GM18508 (cell line): ENCODE measurements around the gene LEKR1.

Experiments used
- ATAC-seq: cut with Tn5 transposase; IDR thresholded peaks from one replicate; pipeline ENCODE4 v1.9.1; 2021; ENCODE audit warnings: moderate number of reproducible peaks; ENCODE audit not compliant: insufficient read depth, unreplicated experiment

Gene LEKR1

GRCh38 chr3:157091083-157091833, 265.1 kb downstream of the LEKR1 start:
- no peak for ATAC-seq

DNA sequence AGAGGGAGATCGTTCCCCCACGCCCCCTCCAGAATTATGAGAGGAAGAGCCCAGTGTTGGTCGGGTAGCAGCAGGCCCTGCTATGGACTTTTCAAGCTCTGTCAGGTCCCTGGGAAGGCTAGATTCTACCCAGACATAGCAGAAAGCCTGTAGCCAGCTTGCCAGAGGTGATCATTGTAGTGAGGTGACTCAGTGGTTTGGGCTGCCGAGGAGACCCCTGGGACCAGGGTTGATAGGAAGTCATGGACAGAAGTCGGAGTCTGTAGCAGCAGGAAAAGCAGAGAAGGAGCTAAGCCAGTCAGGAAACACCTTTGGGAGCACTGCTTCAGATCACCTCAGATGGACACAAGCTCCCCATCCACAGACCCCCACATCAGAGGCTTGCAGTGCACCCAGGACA, 266.1 kb downstream of the LEKR1 start:
- ATAC-seq, result no peak

DNA sequence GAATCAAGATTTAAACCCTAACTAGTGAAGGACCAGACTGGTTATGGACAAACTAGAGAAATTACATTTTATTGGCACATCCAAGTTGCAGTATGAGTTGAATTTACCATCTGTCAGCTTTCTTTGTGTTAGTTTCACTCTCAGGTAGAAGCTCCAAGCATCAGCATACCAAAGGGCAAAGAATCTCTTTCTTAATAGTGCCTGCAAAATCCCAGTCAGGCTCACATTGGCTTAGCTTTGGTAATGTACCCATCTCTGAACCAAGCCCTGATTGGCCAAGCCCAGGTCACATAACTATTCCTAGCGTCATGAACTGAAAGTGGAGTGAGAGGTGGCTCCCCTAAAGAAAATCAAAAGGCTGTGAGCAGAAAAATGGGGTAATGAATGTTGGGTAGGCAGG, 266.9 kb downstream of the LEKR1 start:
- no peak for ATAC-seq

DNA sequence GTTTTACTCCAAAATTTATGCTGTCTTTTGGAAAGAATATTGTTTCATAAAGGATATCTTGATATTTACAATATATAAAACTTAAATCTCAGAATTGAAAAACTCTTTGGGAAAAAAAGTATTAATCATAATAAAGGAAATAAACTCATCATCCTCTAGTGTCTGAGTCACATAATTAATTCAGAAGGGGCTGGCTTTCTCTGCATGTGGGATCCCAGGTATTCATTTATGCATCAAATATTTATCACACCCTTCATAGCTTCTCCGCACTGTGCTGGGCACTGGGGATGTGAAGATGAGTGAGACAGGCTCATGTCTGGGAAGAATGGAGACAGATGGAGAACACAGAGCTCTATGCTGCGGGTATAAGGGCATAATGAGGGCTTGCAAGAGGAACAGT, 268.1 kb downstream of the LEKR1 start:
- ATAC-seq, result no peak

GRCh38 chr3:157094751-157095480, 268.8 kb downstream of the LEKR1 start:
- ATAC-seq, result no peak
